Erythroblast (primary cell): ENCODE results near the gene BRI3BP.

Source experiments
- DNase-seq, 2 experiments: peaks; one replicate each; lab custom pipeline; 2025; lab: John Stamatoyannopoulos, UW
- GATA1 ChIP-seq: IDR thresholded peaks from 2 replicates; pipeline ENCODE4 v1.6.1; 2011; ENCODE audit warnings: low read depth, mild to moderate bottlenecking, control low read depth, low read length, moderate library complexity
- POLR2A ChIP-seq: IDR thresholded peaks from 2 replicates; pipeline ENCODE4 v1.6.1; 2011; ENCODE audit warnings: mild to moderate bottlenecking, low read length

Gene BRI3BP

DNA sequence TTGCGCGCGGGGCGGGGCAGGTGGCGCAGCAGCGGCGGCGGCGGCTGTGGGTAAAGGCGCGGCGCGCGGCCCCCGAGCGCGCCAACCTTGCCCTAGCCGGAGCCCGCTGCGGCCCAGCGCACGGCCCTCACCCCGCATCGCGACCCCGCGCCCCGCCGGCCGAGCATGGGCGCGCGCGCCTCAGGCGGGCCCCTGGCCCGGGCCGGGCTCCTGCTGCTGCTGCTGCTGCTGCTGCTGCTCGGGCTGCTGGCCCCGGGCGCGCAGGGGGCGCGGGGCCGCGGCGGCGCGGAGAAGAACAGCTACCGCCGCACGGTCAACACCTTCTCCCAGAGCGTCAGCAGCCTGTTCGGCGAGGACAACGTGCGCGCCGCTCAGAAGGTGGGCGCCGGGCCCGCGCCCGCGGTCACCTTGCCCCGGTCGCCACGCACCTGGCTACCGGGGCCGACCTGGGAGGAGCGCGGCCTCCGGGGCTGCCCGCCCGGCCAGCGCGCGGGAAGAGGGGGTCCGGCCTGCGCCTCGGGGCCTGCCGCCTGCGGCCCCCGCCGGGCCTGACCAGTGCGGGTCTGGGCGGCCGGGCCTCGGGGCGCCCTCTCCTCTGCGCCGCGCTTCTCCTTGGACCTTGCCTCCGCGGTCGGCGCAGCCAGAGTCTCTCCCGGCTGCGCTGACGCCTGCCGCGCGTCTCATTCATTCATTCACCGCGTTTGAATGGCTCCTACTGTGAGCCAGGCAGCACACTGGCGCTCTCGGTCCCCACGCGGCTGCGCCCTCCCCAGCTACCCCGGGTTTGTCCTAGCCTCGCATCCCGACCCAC lies at the start of gene BRI3BP:
Gene BRI3BP, plus strand, starts transcription at position 20 of the 811 bp plus-strand sequence. Its CDS starts 146 bp downstream, at position 166.
- no peak for TF ChIP-seq POLR2A
- TF ChIP-seq GATA1: no peak
- peak; percentile 72 to 74 for DNase-seq

DNA sequence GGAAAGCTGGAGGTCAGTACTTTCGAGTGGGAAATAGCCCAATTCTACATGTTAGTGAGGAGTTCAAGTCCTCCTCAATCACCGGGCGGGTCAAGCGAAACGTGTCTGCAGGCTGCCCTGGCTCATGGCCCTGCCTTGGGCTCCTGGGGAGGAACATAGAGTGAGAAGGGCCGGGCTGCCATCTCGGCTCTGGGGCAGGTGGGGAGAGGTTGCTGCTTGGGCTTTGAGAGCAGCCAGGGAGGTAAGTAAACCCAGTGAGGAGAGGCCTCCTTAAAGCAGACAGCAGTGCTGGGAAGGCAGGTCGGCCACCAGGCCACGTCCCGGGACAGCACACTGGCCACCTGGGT lies 47.0 kb upstream of the BRI3BP start:
- no peak for TF ChIP-seq GATA1
- no peak for TF ChIP-seq POLR2A

DNA sequence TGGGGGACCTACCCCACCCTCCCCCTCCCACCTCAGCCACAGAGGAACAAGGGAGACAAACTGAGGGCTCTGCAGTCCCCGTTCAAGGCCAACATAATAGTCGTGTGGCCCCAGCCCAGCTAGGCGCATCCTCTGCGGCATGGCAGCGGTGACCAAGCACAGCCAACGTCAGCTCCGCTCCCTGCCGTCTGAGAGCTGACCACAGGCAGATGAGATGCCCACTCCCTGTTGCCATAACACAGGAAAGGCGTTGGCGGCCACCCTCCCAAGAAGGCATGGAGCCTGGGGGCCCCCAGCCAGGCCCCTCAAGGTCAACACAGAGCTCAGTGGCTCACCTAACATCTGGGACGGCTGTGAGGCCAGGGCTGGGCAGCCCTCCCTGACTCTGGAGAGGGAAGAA lies 46.4 kb upstream of the BRI3BP start:
- TF ChIP-seq POLR2A (no peak), GATA1 (no peak)

More for the DNA sequence above, 47.0 kb upstream of the BRI3BP start:
- no peak for DNase-seq

DNA sequence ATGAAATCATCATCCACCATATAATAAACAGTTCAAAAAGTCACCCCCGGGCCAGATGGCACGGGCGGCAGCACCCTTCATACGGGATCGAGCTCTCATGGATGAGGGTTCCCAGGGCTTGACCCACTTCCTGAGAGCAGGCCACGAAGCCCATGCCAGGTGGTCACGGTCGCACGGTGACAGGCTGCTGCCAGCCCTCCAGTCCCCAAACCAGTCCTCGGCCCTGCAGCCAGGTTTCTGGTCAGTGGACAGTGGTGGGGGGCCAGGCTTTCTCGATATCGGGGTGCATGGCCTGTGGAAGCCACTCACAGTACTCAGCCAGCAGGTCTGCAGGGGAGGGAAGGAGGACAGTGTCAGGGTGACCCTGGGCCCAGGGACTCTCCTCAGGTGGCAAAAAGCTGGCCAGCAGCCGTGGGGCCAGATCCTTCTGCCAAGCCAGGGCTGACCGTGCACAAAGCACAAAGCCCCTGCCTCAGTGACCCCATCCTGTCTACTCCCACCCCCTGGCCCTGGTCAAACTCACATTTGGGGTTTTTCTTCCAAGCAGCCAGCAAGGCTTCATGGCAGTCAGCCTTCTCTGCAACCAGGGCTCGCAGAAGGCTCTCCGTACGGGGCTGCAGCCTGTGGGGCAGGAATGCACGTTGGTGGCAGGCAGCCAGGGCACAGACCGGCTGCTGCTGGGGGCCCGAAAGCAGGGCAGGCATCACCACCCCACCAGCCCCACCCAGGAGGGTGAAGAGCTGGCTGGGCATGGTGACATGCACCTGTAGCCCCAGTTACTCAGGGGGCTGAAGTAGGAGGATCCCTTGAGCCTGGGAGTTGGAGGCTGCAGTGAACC lies 45.7 kb upstream of the BRI3BP start:
- no peak for DNase-seq
- no peak for TF ChIP-seq POLR2A
- TF ChIP-seq GATA1: no peak

More for the DNA sequence above, 46.4 kb upstream of the BRI3BP start:
- DNase-seq: no peak

GRCh38 chr12:124949066-124949465 lies 44.4 kb upstream of the BRI3BP start:
- DNase-seq: no peak
- TF ChIP-seq GATA1 (no peak), POLR2A (no peak)

DNA sequence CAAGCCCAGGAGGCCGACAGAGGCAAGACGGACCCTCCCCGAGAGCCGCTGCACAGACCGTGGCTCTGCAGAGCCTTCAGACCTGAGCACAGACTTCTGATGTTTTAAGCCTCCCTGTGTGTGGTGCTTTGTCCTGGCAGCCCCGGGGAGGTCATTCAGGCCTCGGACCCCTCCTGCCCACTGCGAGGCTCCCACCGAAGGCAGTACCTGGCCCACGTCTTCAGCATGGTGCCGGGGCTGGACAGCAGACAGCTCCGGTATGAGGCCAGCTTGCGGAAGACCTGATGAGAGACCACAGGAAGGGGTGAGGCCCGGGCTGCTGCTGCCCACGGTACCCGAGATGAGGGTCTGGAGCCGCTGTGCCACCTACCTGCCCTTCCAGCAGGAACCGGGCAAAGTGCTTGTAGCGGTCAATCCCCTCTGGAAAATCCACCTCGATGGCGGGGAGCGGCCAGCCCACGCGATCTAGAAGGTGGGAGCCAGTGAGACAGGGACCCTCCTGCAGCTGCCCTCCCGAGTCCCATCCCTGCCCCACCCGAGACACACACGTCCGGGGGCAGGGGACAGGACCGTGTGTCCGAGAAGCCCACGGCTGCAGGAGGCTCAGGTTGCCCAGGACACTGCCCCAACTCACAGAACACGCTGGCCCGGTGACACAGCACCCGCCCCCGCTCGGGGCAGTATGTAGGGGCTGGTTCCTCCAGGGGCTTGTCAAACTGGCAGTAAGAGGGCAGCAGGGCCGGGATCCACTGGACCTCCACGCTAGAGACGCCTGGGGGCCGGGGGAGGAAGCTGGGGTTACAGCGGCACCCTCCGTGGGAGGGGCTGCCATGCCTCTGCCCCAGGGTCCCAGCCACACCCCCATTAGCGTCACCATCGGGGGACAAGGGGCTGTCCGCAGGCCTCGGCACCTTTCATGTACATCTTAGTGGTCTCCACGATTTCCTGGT lies 43.4 kb upstream of the BRI3BP start:
- TF ChIP-seq POLR2A (no peak), GATA1 (no peak)
- DNase-seq: no peak

DNA sequence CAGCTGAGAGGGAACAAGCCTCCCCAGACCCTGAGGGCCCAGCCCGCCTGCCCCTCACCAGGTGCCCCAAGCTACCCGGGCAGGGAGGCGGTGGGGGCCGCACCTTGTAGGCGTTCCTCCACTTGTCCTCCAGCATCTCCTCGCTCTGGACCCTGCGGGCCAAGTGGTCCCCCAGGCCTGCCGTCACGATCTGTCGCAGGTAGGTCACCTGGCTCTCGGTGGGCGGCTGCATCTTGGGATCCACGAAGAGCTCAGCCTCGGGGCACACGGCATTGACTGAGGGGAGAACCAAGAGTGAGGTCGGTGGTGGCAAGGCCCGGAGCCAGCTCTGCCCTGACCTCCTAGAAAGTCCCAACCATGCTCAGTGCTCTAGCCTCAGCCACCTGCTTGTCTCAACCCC lies 41.1 kb upstream of the BRI3BP start:
- TF ChIP-seq POLR2A (no peak), GATA1 (no peak)
- DNase-seq: no peak

GRCh38 chr12:124952801-124953200 lies 40.6 kb upstream of the BRI3BP start:
- DNase-seq: no peak
- no peak for TF ChIP-seq GATA1
- no peak for TF ChIP-seq POLR2A

DNA sequence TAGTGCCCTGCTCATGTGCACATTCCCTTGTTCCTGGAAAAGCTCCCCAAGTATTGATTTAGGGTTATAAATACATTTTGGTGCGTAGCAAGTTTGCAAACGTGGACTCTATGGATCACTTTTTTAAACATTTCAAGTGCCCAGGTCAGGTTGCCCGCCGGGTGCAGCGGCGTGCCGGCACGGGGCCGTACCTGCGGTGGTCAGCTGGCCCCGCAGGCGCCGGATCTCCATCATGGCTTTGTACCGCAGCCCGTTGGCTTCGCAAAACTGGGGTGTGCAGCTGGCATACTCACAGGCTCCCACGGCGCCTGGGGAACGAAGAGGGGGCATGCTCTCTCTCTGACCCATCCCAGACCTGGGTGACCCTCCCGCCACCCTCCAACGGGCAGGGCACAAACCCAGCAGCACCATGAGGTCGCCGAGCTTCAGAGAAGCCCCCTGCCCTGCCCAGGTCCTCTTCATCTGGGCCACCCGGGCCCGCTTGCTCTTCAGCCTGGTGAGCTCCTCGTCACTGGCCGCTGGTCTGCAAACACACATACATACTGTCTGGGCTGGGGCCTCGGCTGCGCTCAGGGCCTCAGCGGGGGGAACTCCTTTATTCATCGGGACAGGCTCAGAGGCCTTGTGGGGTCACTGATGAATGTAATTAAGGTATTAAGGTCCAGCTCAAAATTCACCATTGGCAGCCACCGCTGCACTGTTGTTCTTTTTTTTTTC lies 39.6 kb upstream of the BRI3BP start:
- no peak for DNase-seq
- no peak for TF ChIP-seq POLR2A
- TF ChIP-seq GATA1: no peak

DNA sequence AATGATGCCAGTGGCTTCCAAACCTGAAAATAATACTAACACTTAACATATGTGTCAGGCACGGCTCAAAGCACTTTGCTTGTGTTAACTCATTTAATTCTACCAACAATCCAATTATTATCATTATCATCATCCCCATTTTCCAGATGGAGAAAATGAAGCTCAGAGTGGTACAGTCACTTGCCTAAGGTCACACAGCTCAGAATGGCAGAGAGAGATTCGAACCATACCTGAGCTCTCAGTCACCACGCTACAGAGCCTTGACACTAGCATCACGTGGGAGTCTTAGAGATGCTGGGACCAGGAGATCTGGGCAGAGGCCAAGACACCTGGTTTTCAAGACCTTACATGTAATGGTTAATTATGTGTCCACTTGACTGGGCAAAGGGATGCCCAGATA lies 38.7 kb upstream of the BRI3BP start:
- TF ChIP-seq POLR2A (no peak), GATA1 (no peak)
- DNase-seq: no peak

- DNase-seq: no peak
- TF ChIP-seq GATA1: no peak
Measured at GRCh38 chr12:124956571-124956970, 36.9 kb upstream of the BRI3BP start.

DNA sequence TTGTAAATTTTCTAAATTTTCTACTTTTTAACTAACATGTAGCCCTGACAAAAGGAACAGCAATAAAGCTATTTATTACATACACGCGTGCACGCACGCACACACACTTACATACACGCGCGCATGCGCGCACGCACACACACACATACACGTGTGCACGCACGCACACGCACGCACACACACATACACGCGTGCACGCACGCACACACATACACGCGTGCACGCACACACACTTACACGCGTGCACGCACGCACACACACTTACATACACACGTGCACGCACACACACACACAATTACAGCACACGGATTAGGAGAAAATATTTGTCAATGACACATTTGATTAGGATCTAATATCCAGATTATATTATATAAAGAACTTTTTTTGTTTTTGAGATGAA lies 32.4 kb upstream of the BRI3BP start:
- DNase-seq: no peak
- no peak for TF ChIP-seq POLR2A
- TF ChIP-seq GATA1: no peak

GRCh38 chr12:124963211-124963610 lies 30.2 kb upstream of the BRI3BP start:
- no peak for TF ChIP-seq GATA1
- no peak for TF ChIP-seq POLR2A
- no peak for DNase-seq
